Measurements from ENCODE around the gene UBA7.

DNA sequence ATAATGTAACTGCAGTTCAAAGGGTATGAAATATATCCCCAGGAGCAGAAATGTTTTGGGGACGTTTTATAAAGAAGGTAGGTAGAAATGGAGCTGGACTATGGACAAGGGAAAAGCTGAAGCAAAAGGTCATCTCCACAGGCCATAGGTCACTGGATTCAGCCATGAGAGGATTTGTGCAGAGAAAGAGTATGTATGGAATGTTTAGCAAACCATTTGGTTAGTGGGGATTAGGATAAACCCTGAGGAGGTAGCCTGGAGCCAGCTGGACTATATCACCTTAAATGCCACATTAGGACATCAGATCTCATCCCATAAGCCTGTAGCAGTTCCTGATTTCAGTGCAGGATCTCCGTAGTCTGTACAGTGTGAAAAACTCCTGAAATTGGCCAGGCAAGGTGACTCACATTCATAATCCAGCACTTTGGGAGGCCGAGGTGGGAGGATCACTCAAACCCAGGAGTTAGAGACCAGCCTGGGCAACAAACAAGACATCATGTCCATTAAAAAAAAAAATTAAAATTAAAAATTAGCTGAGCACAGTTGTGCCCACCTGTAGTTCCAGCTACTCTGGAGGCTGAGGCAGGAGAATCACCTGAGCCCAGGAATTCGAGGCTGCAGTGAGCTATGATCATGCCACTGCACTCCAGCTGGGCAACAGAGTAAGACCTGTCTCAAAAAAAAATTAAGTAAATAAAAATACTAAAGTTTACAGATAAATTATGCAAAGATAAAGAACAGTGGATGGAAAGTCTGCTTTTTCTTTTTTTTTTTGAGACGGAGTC is 32.1 kb downstream of the UBA7 start:
- TF ChIP-seq, protein P1, sequence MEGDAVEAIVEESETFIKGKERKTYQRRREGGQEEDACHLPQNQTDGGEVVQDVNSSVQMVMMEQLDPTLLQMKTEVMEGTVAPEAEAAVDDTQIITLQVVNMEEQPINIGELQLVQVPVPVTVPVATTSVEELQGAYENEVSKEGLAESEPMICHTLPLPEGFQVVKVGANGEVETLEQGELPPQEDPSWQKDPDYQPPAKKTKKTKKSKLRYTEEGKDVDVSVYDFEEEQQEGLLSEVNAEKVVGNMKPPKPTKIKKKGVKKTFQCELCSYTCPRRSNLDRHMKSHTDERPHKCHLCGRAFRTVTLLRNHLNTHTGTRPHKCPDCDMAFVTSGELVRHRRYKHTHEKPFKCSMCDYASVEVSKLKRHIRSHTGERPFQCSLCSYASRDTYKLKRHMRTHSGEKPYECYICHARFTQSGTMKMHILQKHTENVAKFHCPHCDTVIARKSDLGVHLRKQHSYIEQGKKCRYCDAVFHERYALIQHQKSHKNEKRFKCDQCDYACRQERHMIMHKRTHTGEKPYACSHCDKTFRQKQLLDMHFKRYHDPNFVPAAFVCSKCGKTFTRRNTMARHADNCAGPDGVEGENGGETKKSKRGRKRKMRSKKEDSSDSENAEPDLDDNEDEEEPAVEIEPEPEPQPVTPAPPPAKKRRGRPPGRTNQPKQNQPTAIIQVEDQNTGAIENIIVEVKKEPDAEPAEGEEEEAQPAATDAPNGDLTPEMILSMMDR (IDR thresholded peaks at IDR 0.05; ENCODE audit: low read depth, low read length): no peak
- TF ChIP-seq EZH2phosphoT487 (IDR thresholded peaks at IDR 0.05; ENCODE audit: low read depth): no peak
